DMS153 (cell line): ENCODE data around the gene MUC4.
"Not testable (repeated sequence)": the region's sequence is repeated elsewhere in the genome, so short reads cannot be mapped to it uniquely, and the experiment has no call there.

ENCODE experiments used
- DNase-seq: peaks from one replicate; lab custom pipeline; 2025; lab: John Stamatoyannopoulos, UW

MUC4 gene

DNA sequence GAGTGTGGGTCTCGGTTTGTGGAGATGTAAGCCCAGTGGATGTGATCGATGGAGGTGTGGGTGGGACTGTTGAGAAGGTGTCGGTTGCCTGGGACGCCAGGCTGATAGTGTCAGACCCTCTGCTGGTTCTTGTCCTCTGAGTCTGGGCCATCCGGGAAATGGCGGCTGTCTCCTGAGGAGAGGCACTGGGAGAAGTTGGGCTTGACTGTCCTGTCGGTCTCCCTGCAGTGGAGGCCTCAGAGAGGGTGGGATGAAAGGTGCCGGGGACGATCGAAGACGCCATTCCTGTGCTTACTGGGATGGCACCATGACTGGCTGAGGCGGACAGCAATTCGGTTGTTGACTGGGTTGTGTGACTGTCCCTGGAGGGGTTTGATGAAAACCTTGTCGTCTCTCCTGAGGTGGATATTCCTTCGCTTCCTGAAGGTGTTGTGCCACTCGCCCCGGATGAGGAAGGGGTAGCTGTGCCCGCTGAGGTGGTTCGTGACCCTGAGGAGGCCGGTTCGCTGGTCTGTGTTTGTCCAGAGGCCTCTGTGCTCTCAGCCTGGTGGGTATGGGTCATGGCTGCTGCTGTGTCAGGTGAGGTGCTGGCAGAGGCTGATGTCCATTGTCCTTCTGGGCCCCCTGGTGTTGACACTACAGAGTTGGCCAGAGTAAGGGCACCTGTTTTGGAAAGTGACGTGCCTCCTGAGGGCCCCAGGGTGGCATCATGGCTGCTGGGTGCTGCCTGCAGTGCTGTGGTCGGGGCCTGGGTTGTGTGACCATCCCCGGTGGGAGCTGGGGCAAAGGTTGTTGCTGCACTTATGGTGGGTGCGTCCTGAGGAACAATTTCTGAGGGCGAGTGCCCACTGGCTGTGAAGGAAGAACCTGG lies 22.8 kb downstream of the MUC4 start:
- DNase-seq, result no peak

DNA sequence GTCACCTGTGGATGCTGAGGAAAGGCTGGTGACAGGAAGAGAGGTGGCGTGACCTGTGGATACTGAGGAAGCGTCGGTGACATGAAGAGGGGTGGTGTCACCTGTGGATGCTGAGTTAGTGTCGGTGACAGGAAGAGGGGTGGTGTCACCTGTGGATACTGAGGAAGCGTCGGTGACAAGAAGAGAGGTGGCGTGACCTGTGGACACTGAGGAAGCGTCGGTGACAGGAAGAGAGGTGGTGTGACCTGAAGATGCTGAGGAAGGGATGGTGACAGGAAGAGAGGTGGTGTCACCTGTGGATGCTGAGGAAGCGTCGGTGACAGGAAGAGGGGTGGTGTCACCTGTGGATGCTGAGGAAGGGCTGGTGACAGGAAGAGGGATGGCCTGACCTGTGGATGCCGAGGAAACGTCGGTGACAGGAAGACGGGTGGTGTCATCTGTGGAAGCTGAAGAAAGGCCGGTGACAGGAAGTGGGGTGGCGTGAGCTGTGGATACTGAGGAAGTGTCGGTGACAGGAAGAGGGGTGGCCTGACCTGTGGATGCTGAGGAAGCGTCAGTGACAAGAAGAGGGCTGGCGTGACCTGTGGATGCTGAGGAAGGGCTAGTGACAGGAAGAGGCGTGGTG lies 25.8 kb downstream of the MUC4 start:
- not testable (repeated sequence) for DNase-seq

- DNase-seq, result not testable (repeated sequence)
Observed at GRCh38 chr3:195784031-195784430, 27.7 kb downstream of the MUC4 start.

- not testable (repeated sequence) for DNase-seq
Observed at GRCh38 chr3:195781236-195781635, 30.5 kb downstream of the MUC4 start.

DNA sequence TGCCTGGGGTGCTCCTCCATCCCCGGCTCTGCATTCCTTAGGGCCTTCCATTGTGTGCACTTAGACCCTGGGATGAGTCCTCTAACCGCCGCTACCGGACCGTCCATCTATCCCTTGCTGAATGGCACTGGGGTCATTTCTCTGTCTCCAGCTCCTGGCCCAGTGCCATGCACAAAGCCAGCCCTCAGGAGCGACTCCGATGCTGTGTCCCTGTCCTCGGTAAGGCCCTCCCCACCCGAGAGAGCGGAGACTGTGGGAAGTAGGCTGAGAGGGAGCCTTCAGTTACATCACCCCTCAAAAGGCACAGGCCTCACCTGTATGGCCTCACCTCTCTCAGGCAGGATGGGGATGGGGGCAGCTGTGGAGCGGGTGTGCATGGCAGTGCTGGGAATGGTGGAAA lies 33.8 kb downstream of the MUC4 start:
- no peak for DNase-seq

DNA sequence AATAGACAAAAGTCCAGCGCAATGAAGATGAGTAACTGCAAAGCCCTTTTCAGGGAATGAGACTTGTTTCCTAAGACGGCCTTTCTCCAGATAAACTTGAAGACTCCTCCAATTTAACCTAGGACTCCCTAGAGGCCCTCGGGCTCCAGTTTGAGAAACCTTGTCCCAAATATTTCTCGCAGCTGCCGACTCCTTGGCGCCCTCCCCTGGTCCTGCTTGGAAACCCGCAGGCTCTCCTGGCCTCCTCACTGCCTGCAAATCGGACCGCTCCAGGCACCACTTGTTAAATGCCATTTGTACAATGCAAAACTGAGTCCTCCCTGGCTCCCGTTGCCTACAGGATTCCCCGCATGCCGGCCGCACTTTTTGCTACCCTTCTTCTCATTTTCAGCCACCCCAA lies 36.8 kb downstream of the MUC4 start:
- no peak for DNase-seq

DNA sequence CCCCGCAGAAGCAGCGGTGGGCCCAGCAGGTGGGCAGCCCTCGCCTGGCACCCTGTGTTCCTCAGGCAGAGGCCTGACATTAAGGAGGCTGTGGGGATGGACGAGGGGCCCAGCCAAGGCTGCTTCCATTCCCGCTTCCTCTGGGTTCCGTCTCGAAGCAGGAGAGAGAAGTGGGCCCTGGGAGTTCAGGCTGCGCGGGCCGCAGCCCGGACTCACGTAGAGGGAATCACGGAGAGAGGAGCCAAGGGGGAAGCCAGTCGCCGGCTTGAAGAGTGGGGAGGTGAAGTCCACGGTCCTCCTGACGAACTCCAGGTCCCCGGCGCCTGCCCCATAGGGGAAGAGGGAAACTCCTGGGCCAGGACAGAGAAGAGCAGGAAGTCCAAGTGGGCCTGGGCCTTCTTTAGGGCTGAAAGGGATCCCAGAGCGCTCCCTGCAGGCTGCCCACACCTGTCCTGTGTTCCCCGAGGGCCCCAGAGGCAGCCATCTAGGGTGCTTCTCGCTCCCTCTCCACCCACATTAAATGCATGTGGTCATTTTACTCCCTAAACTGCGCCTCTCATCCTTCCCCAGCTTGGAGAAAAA lies 37.7 kb downstream of the MUC4 start:
- no peak for DNase-seq

DNA sequence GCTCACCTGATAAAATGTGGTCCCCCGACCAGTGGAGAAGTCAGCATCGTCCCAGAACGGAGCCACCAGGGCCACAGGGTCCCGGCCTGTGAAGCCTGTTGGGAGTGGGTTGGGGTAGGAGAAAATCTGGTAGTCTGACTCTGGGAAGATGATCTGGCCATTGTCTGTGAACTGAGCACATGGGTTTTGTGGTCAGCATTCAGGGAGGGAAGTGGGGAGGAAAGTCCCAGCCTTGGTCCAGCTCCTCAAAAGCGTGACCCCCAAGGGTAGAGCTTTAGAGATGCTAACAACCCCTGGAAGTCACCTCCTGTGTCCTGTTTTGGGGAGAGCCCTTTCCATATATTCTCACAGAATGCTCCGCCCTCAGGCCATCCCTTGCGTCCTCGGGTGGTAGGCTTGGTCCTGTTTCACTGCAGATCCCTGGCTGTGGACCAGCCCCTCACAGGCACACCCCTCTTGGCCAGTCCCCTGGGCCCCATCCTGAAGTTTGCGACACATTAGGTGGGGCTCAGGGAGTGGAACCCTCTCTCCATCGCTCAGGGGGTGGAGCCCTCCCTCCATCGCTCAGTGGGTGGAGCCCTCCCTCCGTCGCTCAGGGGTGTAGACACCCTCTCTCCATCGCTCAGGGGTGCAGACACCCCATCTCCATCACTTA lies 40.0 kb downstream of the MUC4 start:
- no peak for DNase-seq

DNA sequence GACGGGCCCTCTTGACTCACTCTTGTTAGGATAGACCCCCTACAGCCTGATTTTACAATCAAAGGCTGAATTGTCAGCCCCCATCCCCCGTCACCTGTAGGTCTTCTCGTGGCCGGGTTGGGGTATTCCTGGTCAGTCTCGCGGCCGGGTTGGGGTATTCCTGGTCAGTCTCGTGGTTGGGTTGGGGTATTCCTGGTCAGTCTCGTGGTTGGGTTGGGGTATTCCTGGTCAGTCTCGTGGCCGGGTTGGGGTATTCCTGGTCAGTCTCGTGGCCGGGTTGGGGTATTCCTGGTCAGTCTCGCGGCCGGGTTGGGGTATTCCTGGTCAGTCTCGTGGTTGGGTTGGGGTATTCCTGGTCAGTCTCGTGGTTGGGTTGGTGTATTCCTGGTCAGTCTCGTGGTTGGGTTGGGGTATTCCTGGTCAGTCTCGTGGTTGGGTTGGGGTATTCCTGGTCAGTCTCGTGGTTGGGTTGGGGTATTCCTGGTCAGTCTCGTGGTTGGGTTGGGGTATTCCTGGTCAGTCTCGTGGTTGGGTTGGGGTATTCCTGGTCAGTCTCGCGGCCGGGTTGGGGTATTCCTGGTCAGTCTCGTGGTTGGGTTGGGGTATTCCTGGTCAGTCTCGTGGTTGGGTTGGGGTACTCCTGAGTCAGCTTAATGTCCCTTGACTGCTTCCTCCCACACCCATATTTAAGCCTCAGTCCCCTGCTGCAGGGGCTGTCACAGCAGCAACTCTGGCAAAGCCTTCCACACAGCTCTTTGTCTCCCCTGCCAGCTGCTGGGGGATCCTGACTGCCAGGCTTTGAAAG lies 40.7 kb downstream of the MUC4 start:
- not testable (repeated sequence) for DNase-seq

GRCh38 chr3:195770081-195770840 lies 41.5 kb downstream of the MUC4 start:
- no peak for DNase-seq

DNA sequence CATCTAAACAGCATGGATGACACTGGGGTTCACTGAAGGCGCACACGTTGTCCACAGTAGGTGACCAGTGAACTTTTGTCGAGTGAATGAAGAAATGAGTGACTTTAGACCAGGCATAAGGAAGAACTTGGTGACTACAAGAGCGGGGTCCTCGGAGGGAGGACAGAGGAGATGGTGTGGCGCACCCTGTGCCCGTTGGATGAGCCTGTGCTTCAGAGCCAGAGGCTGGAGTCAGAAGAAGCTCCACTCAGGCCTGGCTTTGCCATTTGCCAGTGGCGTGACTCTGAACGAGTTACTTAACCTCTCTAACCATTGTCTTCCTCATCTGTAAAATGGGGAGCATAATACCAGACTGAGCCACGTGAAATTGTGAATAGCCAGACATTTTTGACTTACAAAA lies 42.2 kb downstream of the MUC4 start:
- no peak for DNase-seq

DNA sequence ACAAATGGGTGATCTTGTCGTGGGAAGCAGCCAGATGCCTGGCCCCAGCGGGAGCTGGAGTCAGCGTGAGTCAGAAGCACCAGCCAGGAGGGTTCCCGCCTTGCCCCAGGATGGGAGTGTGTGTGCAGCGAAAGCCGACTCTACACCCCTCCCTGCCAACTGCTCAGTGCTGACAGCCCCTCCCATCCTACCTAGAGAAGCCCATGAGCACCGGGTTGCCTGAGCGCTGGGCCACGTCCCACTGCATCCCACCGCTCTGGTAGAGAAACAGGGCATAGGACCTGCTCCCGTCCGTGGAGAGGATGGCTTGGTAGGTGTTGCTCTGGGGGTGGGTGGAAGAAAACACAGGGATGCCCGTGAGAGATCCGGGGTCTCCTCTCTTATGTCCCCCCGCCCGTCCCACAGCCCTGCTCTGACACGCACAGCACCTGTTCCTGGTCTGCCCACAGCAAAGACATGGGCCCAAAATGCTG lies 42.9 kb downstream of the MUC4 start:
- DNase-seq, result no peak

DNA sequence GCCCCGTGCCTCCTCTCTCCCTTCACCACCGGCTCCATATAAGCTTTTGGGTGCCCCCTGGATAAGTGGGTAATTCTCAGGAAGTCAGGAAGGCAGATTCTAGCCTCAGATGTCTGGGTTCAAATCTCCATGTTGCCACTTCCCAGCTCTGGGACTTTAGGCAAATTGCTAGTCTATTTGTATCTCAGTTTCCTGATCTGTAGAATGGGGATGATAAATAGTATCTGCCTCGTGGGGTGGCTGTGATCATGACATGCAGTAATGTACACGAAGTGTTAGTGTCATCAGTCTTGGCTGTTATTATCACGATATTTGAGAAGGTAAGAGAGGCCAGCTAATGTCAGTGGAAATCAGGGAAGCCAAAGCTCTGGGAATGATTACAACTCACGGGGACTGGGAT lies 43.3 kb downstream of the MUC4 start:
- no peak for DNase-seq

DNA sequence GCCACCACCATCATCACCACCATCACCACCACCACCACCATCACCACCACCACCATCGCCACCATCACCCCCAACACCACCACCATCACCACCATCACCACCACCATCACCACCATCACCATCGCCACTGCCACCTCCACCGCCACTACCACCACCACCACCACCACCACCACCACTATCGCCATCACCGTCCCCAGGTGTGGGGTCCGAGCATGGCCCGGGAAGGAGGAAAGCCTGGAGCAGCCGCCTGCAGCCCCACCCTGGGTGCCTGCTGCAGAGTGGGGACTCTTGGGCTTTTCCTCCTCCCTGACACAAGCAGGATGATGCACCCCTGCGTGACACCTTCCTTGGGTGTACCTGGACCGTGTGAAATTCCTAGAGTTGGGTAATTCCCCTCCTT lies 43.9 kb downstream of the MUC4 start:
- no peak for DNase-seq

DNA sequence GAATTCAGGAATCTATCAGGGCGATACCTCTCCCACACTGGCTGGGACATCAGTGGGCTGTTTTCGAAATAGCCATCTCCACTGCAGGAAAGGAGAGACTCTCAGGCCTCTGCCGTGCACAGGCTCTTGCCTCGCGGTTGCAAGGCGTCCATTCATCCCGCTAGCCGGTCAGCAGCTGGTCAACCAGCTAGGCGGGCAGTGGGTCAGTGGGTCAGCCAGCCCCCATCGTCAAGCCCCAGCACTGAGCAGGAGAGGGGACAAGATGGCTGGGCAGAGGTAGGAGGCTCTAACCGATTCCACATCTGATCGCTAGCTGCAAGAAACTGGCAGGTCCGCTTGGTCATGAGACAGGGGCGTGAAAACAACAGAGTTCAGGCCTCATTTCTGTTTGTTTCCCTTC lies 45.1 kb downstream of the MUC4 start:
- DNase-seq, result no peak

DNA sequence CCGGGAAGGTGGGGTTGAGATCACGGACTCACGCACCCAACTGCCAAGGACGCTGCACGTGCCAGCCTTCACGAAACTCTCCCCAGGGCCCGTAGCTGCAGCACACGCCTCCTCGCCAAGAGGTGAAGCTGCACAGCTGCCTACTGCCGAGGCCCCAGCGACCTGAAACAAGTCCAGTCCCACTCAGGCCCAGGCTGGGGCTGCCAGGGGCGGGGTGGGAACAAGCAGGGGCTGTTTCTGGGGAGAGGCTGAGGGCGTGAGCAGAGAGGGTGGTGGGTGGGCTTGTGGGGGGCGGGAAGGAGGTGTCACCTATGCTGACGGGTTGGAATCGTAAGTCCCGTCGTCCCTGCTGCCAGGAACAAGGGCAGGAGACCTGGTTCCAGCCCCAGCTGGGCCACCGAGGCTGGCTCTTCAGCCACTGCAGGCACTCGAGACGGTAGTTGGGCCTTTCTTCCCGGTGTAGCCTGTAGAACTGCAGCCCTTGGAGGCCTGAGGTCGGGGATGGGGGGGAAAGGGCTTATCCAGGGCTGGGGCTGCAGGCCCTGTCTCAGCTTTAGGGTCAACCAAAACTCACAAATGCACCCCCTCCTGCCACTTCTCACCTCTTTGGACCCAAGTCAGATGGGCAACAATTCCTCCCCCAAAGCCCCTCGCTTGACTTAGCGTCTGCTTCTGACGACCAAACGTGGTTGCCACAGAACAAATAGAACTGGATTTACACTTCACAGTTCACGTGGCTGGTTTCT lies 46.6 kb downstream of the MUC4 start:
- no peak for DNase-seq

DNA sequence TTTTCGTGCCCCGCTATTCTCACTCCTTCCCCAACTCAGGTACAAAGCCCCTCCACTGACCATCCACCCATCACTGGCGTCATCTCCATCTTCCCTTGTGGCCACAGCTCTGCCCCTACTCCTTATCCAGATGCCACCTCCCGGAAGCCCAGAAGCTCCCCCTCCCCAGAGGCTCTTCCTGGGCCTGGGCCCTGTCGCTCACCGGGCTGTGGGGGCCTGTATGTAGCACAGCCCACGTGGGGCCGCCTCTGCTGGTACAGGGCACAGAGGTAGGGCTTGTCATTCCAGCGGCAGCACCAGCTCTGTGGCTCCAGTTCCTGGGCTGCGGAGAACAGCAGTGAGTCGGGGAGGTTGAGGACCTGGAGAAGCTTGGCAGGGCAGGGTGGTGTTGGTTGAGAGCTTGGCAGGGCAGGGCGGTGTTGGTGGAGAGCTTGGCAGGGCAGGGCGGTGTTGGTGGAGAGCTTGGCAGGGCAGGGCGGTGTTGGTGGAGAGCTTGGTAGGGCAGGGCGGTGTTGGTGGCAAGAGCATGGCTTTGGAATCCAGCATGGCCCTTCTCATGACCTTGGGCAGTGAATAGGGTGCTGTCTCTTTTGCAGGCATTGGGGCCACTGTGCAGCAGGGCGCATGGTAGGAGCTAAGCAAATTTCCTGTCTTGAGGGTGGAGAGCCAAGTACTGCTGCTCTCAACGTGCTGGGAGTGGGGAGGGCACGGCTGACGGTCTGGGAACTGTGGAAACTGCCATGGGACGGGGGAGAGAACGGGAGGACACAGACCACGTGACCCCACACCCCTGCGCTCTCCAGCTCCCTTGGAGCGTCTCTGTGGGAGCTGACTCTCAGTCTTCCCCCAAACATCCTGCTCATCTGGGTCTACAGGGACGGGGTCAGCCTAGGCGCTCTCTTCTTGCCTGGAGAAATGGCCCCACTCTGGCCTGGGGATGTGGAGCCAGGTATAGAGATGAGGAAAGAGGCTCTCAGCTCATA lies 47.6 kb downstream of the MUC4 start:
- DNase-seq, result no peak

DNA sequence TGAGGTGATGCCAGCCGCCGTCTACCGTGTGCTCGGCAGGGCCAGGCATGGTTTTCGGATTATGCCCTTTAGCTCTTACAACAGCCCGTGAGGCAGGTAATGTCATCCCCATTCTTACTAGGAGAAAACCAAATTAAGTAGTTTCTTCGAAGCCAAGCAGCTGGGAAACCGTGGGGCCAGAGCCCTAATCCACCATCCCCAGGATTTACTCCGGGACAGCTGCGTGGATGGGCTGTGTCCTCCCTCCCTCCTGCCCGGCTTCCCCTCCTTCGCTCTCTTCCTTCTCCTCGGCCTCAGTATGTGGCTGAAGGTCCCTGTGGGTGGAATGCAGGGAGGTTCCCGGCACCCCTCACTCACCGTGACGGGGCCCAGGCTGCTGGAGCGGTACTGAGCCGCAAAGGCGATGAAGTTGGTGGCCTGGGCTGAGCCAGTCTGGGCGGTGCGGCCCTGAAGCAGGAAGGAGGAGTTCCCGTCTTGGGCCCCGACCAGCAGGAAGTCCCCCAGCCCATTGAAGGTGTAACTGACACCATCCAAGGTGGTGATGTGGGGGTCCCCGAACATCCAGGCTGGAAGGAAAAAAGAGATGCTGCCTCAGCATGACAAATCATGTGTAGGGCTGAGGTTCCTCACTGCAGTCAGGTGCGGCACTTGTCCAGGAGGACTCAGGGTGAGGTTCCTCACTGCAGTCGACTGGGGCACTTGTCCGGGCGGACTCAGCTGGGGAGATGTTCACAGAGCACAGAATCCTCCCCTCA lies 48.5 kb downstream of the MUC4 start:
- no peak for DNase-seq
